Osteoblast (primary cell): Measurements from ENCODE around the gene SLC49A3. TPM values are rescaled to one million over a fixed set of nuclear protein-coding genes. Genes with fewer than 3 reads are reported as not detected.
"Not testable (repeated sequence)": the region's sequence is repeated elsewhere in the genome, so short reads cannot be mapped to it uniquely, and the experiment has no call there.

Experiments used
- DNase-seq: peaks from one replicate; pipeline ENCODE4 v3.0.0; 2011; ENCODE audit warnings: low spot score, mixed read lengths; ENCODE audit not compliant: insufficient read length; ENCODE audit errors: missing footprints
- H2AFZ ChIP-seq: 2 replicates; pipeline ENCODE4 v1.6.0; 2011; ENCODE audit warnings: mild to moderate bottlenecking, low read length
- H3K27ac ChIP-seq: 2 replicates; pipeline ENCODE4 v1.5.1; 2011; ENCODE audit warnings: mild to moderate bottlenecking, low read depth, low read length, moderate library complexity
- H3K27me3 ChIP-seq: 2 replicates; pipeline ENCODE4 v1.6.0; 2012; ENCODE audit warnings: mild to moderate bottlenecking, control low read depth, inconsistent platforms, low read length, moderate library complexity; ENCODE audit not compliant: insufficient read depth
- H3K36me3 ChIP-seq: 2 replicates; pipeline ENCODE4 v1.5.1; 2011; ENCODE audit warnings: mild to moderate bottlenecking, low read length, control low read depth, moderate library complexity; ENCODE audit not compliant: insufficient read depth
- H3K4me1 ChIP-seq: 2 replicates; pipeline ENCODE4 v1.5.1; 2011; ENCODE audit warnings: mild to moderate bottlenecking, low read length, control low read depth, moderate library complexity; ENCODE audit not compliant: insufficient read depth
- H3K4me2 ChIP-seq: 2 replicates; pipeline ENCODE4 v1.6.0; 2011; ENCODE audit warnings: mild to moderate bottlenecking, low read length; ENCODE audit not compliant: insufficient read depth
- H3K4me3 ChIP-seq: fragments of 200-600 bp; sonication (generic); 3 replicates; pipeline ENCODE4 v1.5.1; 2012; ENCODE audit warnings: mild to moderate bottlenecking, low read length, inconsistent platforms; ENCODE audit not compliant: insufficient read depth
- H3K79me2 ChIP-seq: 2 replicates; pipeline ENCODE4 v1.6.0; 2012; ENCODE audit warnings: mild to moderate bottlenecking, low read length, control low read depth, inconsistent platforms; ENCODE audit not compliant: insufficient read depth
- H3K9me3 ChIP-seq: 2 replicates; pipeline ENCODE4 v1.5.1; 2011; ENCODE audit warnings: low read depth, low read length, control low read depth
- H4K20me1 ChIP-seq: 2 replicates; pipeline ENCODE4 v1.6.0; 2012; ENCODE audit warnings: mild to moderate bottlenecking, low read length, control low read depth; ENCODE audit not compliant: insufficient read depth
- total RNA-seq: library from RNA; depleted of rRNA; stranded (reverse); fragments of >200 nt; gene quantifications from 2 replicates; pipeline ENCODE4 v1.2.3, GENCODE V29; 2012
- TF ChIP-seq, protein P1 (sequence below): IDR thresholded peaks from 2 replicates; pipeline ENCODE4 v1.5.1; 2011; ENCODE audit warnings: mild to moderate bottlenecking, low read depth, low read length, moderate library complexity; ENCODE audit errors: extremely low read depth

SLC49A3 gene
- total RNA-seq, 1 donor, result 11.6 TPM

DNA sequence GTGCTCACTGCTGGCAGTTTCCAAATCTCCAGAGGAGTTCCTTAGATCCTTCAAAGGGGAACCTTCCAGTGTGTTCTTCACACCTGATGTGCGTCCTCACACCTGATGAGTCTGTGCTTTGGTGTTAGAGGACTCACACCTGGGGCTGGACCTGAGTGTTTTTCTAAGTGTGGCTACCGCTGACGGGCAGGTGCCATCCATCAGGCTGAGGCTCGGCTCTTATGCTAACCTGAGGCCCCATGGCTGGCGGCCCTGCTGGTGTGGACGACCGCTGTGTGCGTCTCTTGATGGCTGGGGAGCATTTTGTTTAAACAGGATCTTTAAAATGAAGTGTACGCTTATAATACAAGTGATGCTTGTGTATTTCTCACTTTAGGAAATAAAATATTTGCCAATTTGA is 45.1 kb upstream of the SLC49A3 start:
- Histone ChIP-seq H3K79me2 (peaks cover 16% of the 10 kb centered on the region), H3K4me1 (no peaks in the 10 kb centered on the region), H3K9me3 (no peaks in the 10 kb centered on the region), H3K36me3 (peaks cover 52% of the 10 kb centered on the region), H3K4me2 (no peak overlapping the region), H3K27ac (no peak overlapping the region), H2AFZ (no peak overlapping the region), H3K4me3 (no peak overlapping the region), H3K27me3 (no peaks in the 10 kb centered on the region), H4K20me1 (peaks cover 19% of the 10 kb centered on the region)
- TF ChIP-seq, protein P1, sequence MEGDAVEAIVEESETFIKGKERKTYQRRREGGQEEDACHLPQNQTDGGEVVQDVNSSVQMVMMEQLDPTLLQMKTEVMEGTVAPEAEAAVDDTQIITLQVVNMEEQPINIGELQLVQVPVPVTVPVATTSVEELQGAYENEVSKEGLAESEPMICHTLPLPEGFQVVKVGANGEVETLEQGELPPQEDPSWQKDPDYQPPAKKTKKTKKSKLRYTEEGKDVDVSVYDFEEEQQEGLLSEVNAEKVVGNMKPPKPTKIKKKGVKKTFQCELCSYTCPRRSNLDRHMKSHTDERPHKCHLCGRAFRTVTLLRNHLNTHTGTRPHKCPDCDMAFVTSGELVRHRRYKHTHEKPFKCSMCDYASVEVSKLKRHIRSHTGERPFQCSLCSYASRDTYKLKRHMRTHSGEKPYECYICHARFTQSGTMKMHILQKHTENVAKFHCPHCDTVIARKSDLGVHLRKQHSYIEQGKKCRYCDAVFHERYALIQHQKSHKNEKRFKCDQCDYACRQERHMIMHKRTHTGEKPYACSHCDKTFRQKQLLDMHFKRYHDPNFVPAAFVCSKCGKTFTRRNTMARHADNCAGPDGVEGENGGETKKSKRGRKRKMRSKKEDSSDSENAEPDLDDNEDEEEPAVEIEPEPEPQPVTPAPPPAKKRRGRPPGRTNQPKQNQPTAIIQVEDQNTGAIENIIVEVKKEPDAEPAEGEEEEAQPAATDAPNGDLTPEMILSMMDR, result no peak
- DNase-seq, result no peak

DNA sequence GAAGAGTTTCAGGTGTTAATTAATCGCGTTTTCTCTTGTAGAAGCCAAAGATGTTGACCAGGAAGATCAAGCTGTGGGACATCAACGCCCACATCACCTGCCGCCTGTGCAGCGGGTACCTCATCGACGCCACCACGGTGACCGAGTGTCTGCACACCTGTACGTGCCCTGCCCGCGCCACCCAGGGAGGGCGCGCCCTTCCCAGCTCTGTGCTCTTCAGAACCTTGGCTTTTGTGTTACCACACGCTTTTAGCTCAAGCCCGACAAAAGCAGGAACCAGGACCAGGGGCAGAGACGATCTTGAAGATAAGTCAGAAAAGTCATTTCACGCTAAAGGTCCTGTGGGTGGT is 44.7 kb upstream of the SLC49A3 start:
- Histone ChIP-seq H3K27ac (no peak overlapping the region), H3K36me3 (peaks cover 48% of the 10 kb centered on the region), H3K27me3 (no peaks in the 10 kb centered on the region), H3K4me3 (no peak overlapping the region), H3K4me2 (no peak overlapping the region), H3K4me1 (no peaks in the 10 kb centered on the region), H2AFZ (no peak overlapping the region), H4K20me1 (peaks cover 19% of the 10 kb centered on the region), H3K79me2 (peaks cover 18% of the 10 kb centered on the region), H3K9me3 (no peaks in the 10 kb centered on the region)
- no peak for DNase-seq
- TF ChIP-seq, protein P1, result no peak

DNA sequence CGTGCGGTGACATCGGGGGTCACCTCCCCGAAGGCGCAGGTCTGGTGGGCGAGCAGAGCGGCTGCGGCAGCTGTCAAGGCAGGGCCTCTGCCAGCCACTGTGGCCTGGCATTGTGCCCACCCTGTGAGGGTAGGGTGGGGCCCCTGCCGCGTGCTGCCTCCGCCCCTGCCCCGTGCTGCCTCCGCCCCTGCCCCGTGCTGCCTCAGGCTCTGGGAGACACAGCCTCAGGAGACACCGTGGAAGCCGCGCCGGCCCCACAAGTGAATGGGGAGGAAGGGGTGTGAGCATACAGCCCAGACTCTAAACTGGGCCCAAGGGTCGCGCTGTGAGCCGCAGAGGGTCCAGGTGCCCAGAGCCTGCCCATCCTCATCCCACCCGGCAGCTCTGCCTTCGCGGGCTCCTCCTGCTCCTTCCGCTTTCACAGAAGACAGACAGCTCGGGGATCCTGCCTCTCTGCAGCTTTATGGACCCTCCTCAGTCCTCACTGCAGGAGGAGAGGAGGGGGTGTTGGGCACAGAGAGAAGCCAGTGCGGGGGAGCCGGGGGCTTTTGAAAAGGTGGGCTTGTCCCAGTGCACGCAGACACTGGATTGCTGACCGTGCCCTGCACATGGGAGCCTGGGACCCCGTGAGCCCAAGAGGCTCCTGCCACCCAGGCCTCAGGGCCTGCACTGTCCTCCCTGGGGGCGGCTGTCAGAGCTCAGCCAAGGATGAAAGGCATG is 44.1 kb upstream of the SLC49A3 start:
- Histone ChIP-seq H3K4me1 (no peaks in the 10 kb centered on the region), H3K27ac (no peak overlapping the region)
- DNase-seq, result no peak

DNA sequence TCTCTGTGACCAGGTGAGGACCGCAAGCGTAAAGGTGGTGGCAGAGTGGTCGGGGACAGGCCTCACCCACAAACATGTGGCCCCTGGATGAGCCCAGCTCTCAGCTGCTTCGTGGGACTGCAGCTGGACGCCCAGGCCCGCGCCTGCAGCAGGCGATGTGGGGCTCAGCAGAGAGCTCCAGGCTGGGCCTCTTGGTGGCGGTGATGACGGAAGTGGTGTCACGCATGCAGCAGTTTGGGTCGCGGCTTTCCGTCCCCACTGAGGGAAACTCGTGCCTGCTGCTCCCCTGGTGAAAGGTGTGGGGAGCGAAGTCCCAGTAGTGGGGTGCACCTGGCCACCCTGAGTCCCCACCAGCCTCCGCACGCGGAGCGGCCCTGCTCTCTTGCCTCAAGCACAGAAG is 43.5 kb upstream of the SLC49A3 start:
- peaks cover 42% of the 10 kb centered on the region for H3K36me3 ChIP-seq
- H3K79me2 ChIP-seq, result peaks cover 30% of the 10 kb centered on the region
- TF ChIP-seq, protein P1, result no peak
- H3K4me3 ChIP-seq, result no peak overlapping the region
- no peaks in the 10 kb centered on the region for H3K27me3 ChIP-seq
- no peak overlapping the region for H3K27ac ChIP-seq
- H4K20me1 ChIP-seq, result peaks cover 28% of the 10 kb centered on the region
- no peaks in the 10 kb centered on the region for H3K9me3 ChIP-seq
- no peak overlapping the region for H3K4me2 ChIP-seq
- no peak overlapping the region for H2AFZ ChIP-seq
- H3K4me1 ChIP-seq, result peaks cover 5% of the 10 kb centered on the region
- no peak for DNase-seq

More for the DNA sequence above, 44.1 kb upstream of the SLC49A3 start:
- Histone ChIP-seq H4K20me1 (peaks cover 24% of the 10 kb centered on the region), H3K36me3 (peaks cover 48% of the 10 kb centered on the region), H3K4me2 (no peak overlapping the region), H3K79me2 (peaks cover 24% of the 10 kb centered on the region), H2AFZ (no peak overlapping the region), H3K27me3 (no peaks in the 10 kb centered on the region), H3K4me3 (no peak overlapping the region), H3K9me3 (no peaks in the 10 kb centered on the region)
- TF ChIP-seq, protein P1, result no peak

DNA sequence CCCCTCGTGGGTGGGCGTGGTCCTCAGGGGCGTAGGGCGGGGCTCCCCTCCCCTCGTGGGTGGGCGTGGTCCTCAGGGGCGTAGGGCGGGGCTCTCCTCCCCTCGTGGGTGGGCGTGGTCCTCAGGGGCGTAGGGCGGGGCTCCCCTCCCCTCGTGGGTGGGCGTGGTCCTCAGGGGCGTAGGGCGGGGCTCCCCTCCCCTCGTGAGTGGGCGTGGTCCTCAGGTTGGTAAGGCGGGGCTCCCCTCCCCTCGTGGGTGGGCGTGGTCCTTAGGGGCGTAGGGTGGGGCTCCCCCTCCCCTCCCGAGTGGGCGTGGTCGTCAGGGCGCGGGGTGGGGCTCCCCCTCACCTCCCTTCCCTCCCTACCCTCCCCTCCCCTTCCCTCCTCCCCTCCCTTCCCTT is 43.0 kb upstream of the SLC49A3 start:
- H3K4me3 ChIP-seq, H2AFZ ChIP-seq, H3K9me3 ChIP-seq, H3K27ac ChIP-seq, H3K27me3 ChIP-seq, H3K4me2 ChIP-seq, DNase-seq: not testable (repeated sequence)
- H3K79me2 ChIP-seq, result peaks cover 34% of the 10 kb centered on the region
- peaks cover 31% of the 10 kb centered on the region for H4K20me1 ChIP-seq
- peaks cover 10% of the 10 kb centered on the region for H3K4me1 ChIP-seq
- H3K36me3 ChIP-seq, result peaks cover 37% of the 10 kb centered on the region
